Astrocyte (in vitro differentiated cells and primary cell): ENCODE measurements around the gene GNL2.

Source experiments
- EZH2 ChIP-seq: IDR thresholded peaks from 2 replicates; pipeline ENCODE4 v1.6.1; 2012; ENCODE audit warnings: mild to moderate bottlenecking, low read length, inconsistent platforms; ENCODE audit not compliant: insufficient read depth
- TF ChIP-seq, protein P1 (sequence below): IDR thresholded peaks from 2 replicates; pipeline ENCODE4 v1.5.1; 2011; ENCODE audit warnings: low read depth, mild to moderate bottlenecking, inconsistent platforms, low read length, moderate library complexity; ENCODE audit not compliant: insufficient read depth

- TF ChIP-seq, protein P1, sequence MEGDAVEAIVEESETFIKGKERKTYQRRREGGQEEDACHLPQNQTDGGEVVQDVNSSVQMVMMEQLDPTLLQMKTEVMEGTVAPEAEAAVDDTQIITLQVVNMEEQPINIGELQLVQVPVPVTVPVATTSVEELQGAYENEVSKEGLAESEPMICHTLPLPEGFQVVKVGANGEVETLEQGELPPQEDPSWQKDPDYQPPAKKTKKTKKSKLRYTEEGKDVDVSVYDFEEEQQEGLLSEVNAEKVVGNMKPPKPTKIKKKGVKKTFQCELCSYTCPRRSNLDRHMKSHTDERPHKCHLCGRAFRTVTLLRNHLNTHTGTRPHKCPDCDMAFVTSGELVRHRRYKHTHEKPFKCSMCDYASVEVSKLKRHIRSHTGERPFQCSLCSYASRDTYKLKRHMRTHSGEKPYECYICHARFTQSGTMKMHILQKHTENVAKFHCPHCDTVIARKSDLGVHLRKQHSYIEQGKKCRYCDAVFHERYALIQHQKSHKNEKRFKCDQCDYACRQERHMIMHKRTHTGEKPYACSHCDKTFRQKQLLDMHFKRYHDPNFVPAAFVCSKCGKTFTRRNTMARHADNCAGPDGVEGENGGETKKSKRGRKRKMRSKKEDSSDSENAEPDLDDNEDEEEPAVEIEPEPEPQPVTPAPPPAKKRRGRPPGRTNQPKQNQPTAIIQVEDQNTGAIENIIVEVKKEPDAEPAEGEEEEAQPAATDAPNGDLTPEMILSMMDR, result no peak
- no peak for TF ChIP-seq EZH2
These were observed 32.4 kb upstream of the GNL2 start for GRCh38 chr1:37628026-37628556.
